ENCODE measurements around the gene BNC2. TPM values are rescaled to one million over a fixed set of nuclear protein-coding genes. Genes with fewer than 3 reads are reported as not detected.
"Not testable (repeated sequence)": the region's sequence is repeated elsewhere in the genome, so short reads cannot be mapped to it uniquely, and the experiment has no call there.

BNC2 gene
- total RNA-seq, 1 donor from 2014 or later = 52.0 TPM

DNA sequence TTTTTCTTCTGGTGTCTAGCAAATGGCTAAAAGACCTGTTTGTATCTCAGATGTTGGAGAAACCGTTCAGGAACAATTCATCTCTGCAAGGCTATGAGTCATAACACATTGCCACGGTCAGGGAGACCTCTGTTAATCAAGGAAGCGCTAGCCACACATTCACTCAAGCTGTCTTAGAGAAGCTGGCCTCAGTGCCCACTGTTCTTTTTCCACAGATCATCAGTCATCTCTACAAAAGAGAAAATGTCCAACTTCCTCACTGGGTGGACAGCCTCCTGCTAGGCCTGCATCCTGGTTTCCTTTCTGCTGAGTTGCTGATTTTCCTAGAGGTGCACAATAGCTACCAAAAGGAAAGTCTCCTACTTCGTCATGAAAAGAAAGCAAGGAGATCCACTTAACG is 360.5 kb downstream of the BNC2 start:
- DNase-seq (ENCODE audit: low spot score) = peak; percentile 10

DNA sequence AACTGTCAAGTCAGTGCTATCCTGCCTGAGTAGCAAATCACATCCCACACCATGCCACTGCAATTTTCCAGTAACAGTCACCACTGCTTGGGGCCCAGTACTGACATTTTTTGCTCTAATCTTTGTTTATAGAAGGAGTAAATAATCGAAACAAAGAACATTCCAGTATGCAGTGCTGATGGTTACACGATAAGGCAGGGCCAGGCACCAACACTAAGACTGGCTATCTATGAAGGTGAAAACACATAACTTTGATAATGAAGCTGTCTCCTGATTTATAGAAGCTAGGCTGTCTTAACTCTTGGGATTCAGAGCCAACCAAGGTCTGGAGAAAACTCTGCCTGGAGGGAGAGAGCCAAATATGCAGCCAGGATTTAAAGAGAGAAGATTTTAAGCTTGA is 365.3 kb downstream of the BNC2 start:
- DNase-seq (ENCODE audit: low spot score) = no peak

DNA sequence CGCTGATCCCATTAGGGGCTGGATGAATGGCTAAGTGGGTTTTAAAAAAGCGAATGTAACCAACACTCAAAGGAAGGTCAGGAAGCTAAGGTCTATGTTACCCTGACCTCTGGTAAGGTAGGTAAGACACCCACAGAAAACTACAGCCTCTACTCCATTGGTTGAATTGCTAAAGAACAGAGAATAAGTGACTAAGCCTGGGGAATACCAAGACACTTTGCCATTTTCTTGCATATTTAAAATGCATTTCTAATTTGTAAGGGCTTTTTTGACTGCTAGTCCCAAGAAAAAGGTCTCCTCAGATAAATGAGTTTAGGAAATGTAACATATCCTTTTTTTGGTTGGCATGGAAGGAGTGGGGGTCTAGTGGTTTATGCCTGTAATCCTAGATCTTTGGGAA is 368.7 kb downstream of the BNC2 start:
- DNase-seq (ENCODE audit: low spot score) = no peak

GRCh38 chr9:16501141-16501540 is 369.3 kb downstream of the BNC2 start:
- no peak for DNase-seq (ENCODE audit: low spot score)

GRCh38 chr9:16500386-16500785 is 370.1 kb downstream of the BNC2 start:
- DNase-seq (ENCODE audit: low spot score) = no peak

DNA sequence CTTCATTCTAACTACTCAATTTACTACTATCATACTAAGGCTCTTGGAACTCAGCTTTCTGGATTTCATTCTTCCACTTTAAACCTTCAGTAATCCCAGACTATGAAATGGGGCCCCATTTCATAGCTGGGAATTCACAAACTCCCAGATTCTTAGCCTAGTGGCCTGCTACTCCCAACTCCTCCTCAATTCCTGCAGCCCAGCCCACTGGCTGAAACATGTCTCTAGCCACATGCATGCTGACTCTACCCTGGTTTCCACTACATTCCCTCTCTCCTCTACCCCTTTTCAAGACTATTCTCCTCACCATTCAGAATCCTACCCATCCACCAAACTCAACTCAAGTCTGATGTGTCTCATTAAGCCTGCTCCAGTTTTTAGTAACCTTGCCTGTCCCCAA is 370.6 kb downstream of the BNC2 start:
- DNase-seq (ENCODE audit: low spot score) = no peak

DNA sequence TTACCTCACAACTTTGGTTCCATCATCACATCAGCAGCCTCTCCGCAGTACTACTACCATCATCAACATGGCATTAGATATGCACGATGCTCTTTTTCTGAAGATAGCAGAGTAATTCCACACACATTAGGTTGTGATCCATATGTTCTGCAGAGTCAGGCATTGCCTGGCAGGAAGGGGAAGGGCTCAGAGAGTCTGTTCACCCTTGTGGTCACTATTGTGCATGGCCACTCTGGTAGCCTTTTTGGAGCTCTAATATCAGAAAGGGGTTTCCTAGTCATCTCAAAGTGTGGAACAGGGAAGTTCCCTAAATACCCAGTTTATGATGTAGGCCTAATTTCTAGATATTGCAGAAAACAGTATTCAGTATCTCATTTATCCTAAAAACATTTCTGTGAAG is 373.6 kb downstream of the BNC2 start:
- no peak for DNase-seq (ENCODE audit: low spot score)

- no peak for DNase-seq (ENCODE audit: low spot score)
Measured at GRCh38 chr9:16487915-16488314, 382.6 kb downstream of the BNC2 start.

DNA sequence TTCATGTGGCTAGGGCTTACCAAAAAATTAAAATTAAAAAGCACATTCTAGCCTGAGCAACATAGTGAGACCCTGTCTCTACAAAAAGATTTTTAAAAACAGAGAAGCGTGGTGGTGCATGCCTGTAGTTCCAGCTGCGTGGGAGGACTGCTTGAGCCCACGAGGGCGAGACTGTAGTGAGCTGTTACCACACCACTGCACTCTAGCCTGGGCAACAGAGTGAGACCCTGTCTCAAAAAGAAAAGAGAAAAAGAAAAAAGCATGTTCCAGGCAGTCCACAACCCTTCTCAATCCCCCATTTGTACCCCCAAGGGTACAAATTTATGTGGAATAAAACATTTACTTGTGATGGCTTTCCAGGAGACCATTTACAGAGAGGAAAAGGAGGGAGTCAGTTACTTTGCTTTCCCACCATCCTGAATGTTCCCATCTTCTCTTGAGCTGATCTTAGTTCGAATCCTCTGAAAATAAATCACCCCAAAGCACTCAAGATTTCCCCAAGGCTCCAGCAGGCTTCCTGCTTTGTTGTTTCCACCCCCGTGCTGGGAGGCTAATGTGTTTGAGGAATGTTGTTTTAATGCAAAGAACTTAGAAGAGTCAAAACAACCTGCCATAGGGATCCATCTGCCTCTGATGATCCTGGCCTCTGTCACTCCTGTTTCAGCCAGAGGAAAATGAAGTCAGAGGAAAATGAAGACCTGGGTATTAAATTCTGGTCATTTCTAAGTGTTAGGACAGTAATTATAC is 384.7 kb downstream of the BNC2 start:
- DNase-seq (ENCODE audit: low spot score) = no peak

- DNase-seq (ENCODE audit: low spot score) = no peak
Measured at GRCh38 chr9:16485160-16485559, 385.3 kb downstream of the BNC2 start.

DNA sequence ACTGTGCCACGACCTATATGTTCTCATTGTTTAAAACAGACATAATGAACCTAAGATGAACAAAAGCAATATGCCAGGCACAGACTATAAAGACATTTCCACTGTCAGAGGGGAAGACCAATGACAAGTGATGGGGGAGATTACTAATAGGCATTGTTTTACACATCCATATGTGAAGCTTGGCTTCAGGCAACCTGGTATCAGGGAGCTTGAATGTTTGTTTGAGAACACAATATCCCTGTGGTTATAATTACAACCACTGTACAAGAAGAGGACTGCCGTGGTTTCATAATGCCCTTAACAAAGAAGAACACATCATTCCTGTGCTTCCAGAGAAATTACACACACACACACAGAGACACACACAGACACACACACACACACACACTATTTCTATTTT is 385.7 kb downstream of the BNC2 start:
- no peak for DNase-seq (ENCODE audit: low spot score)

- no peak for DNase-seq (ENCODE audit: low spot score)
Measured at GRCh38 chr9:16484180-16484579, 386.3 kb downstream of the BNC2 start.

- no peak for DNase-seq (ENCODE audit: low spot score)
Measured at GRCh38 chr9:16482764-16483163, 387.7 kb downstream of the BNC2 start.

DNA sequence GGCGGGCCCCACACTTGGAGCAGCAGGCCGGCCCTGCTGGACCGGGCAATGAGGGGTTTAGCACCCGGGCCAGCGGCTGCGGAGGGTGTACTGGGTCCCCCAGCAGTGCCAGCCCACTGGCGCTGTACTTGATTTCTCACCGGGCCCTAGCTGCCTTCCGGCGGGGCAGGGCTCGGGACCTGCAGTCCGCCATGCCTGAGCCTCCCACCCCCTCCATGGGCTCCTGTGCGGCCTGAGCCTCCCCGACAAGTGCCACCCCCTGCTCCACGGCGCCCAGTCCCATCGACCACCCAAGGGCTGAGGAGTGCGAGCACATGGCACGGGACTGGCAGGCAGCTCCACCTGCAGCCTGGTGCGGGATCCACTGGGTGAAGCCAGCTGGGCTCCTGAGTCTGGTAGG is 389.9 kb downstream of the BNC2 start:
- not testable (repeated sequence) for DNase-seq (ENCODE audit: low spot score)

GRCh38 chr9:16475996-16476395 is 394.5 kb downstream of the BNC2 start:
- DNase-seq (ENCODE audit: low spot score) = no peak

- DNase-seq (ENCODE audit: low spot score) = no peak
Measured at GRCh38 chr9:16475257-16475656, 395.2 kb downstream of the BNC2 start.

GRCh38 chr9:16469184-16469583 is 401.3 kb downstream of the BNC2 start:
- DNase-seq (ENCODE audit: low spot score) = no peak

- DNase-seq (ENCODE audit: low spot score) = no peak
Measured at GRCh38 chr9:16461851-16462250, 408.6 kb downstream of the BNC2 start.

- DNase-seq (ENCODE audit: low spot score) = no peak
Measured at GRCh38 chr9:16461137-16461840, 409.2 kb downstream of the BNC2 start.

GRCh38 chr9:16460696-16461095 is 409.8 kb downstream of the BNC2 start:
- no peak for DNase-seq (ENCODE audit: low spot score)

GRCh38 chr9:16459421-16460148 is 410.9 kb downstream of the BNC2 start:
- no peak for DNase-seq (ENCODE audit: low spot score)

GRCh38 chr9:16458696-16459420 is 411.6 kb downstream of the BNC2 start:
- no peak for DNase-seq (ENCODE audit: low spot score)

Measured in mucosa of gallbladder (tissue), 1 donor.